Aorta (tissue), 5 donors: ENCODE measurements around the gene SRPK2. TPM values are rescaled to one million over a fixed set of nuclear protein-coding genes. Genes with fewer than 3 reads are reported as not detected.
"Not testable (repeated sequence)": the region's sequence is repeated elsewhere in the genome, so short reads cannot be mapped to it uniquely, and the experiment has no call there.

Experiments used
- ATAC-seq: fragments of 200-7000 bp; cut with Tn5 transposase; one replicate; pipeline ENCODE4 v1.9.1; 2022; ENCODE audit warnings: moderate library complexity; ENCODE audit not compliant: low FRiP score
- DNase-seq, 2 donors: peaks; one replicate each; pipeline ENCODE4 v3.0.0-alpha.2; 2020
- H3K27ac ChIP-seq, 2 donors: one replicate each; pipeline ENCODE4 v1.5.1; 2013; ENCODE audit warnings: low read length in 2 of 2, mild to moderate bottlenecking in 2 of 2, moderate library complexity in 2 of 2, control low read depth in 1 of 2, inconsistent platforms in 1 of 2, low read depth in 1 of 2
- H3K27me3 ChIP-seq, 2 donors: one replicate each; pipeline ENCODE4 v1.6.1; 2013; ENCODE audit warnings: control low read depth in 1 of 2, low read length in 1 of 2, mild to moderate bottlenecking in 1 of 2, moderate library complexity in 1 of 2; ENCODE audit not compliant: insufficient read depth in 2 of 2, control insufficient read depth in 1 of 2
- H3K36me3 ChIP-seq, 2 donors: one replicate each; pipeline ENCODE4 v1.6.1; 2013; ENCODE audit warnings: control low read depth in 1 of 2, low read length in 1 of 2, mild to moderate bottlenecking in 1 of 2; ENCODE audit not compliant: insufficient read depth in 2 of 2, control insufficient read depth in 1 of 2
- H3K4me1 ChIP-seq, 2 donors: one replicate each; pipeline ENCODE4 v1.6.1; 2013; ENCODE audit warnings: low read length in 2 of 2, control low read depth in 1 of 2, mild to moderate bottlenecking in 1 of 2, moderate library complexity in 1 of 2; ENCODE audit not compliant: insufficient read depth in 2 of 2, control insufficient read depth in 1 of 2
- H3K4me3 ChIP-seq, 2 donors: one replicate each; pipeline ENCODE4 v1.5.1; 2013; ENCODE audit warnings: low read length in 2 of 2, control low read depth in 1 of 2, mild to moderate bottlenecking in 1 of 2
- H3K9me3 ChIP-seq: one replicate; pipeline ENCODE4 v1.6.1; 2013; ENCODE audit warnings: mild to moderate bottlenecking, low read length; ENCODE audit not compliant: control insufficient read depth
- WGBS, 2 donors: extraction: QIAGEN DNeasy Blood & Tissue Kit; methylation state at CpG; one replicate each; pipeline ENCODE4 v1.1.7; 2013; 5-methylcytosine and 5-hydroxymethylcytosine counted together
- intact Hi-C, 2 donors: fragments of 100-400 bp; cut with DNase I; formaldehyde crosslinking; loops; one replicate each; pipeline versions ENCODE4 v1.14.2 to v1.15.0; 2022
- polyA plus RNA-seq, 2 donors: library from polyadenylated mRNA; stranded (reverse); fragments of 200-250 nt; gene quantifications; one replicate each; pipeline ENCODE4 v1.2.3, GENCODE V29; 2013
- total RNA-seq, 2 donors: library from RNA; stranded (reverse); fragmentation: NEBNext Ultra II Directional; extraction: Animal tissue kit (Norgen Biotek cat#: 25700); gene quantifications; one replicate each; pipeline ENCODE4 v1.2.1, GENCODE V29; 2021
- donor health status: healthy with polysubstance abuse.
- donor health status: Bipolar disorder and iron deficiency.
- donor health status: DM: no; HTN: no; CAD: no.
- donor health status: DM: no; HTN: no; CAD: no.
- donor health status: DM: yes; HTN: yes; CAD: no.

Gene SRPK2
- total and polyA plus RNA-seq, 4 donors: 11.5 to 49.7 (median 28.7) TPM

DNA sequence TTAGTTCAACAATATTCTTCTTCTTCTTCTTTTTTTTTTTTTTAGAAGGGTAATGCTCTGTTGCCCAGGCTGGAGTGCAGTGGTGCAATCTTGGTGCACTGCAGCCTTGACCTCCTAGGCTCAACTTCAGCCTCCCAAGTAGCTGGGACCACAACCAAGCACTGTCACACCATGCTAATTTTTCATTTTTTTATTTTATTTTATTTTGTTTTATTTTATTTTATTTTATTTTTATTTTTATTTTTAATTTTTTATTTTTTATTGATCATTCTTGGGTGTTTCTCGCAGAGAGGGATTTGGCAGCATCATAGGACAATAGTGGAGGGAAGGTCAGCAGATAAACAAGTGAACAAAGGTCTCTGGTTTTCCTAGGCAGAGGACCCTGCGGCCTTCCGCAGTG lies 21.1 kb upstream of the SRPK2 start:
- intact Hi-C loops, H3K27me3 ChIP-seq, H3K36me3 ChIP-seq, H3K4me1 ChIP-seq, H3K9me3 ChIP-seq, ATAC-seq, H3K4me3 ChIP-seq, H3K27ac ChIP-seq, DNase-seq: not testable (repeated sequence)
- 85 to 90% methylated on average over 1 to 2 of the region's 3 CpGs for WGBS, 2 donors

DNA sequence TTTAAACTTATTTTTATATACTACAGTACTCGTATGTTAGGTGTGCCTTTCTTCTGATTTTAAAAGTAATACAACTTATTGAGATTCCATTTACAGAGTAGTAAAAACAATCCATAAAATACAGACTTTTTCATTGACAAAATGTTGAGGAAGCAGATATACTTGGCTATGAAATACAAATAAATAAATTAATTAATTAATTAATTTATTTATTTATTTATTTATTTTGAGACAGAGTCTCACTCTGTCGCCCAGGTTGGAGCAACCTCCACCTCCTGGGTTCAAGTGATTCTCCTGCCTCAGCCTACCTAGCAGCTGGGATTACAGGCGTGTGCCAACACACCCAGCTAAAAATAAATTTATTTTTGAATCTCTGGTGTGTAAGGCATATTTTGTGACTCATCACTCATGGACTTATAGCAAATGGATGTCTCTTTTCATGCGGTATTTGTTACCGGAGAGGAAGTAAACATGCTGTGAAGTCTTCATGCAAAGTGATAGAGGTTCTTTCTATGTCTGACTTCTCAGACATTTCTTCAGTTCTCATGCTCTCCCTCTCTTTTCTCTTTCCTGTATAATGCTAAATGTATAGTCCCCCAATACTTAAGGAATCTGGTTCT lies 20.2 kb upstream of the SRPK2 start:
- H3K36me3 ChIP-seq: no peaks in the 10 kb centered on the region
- intact Hi-C loops: no loop called here
- H3K4me3 ChIP-seq: no peak overlapping the region
- no peak overlapping the region for H3K27ac ChIP-seq
- H3K27me3 ChIP-seq: no peaks in the 10 kb centered on the region
- no peaks in the 10 kb centered on the region for H3K4me1 ChIP-seq
- H3K9me3 ChIP-seq: no peaks in the 10 kb centered on the region
- ATAC-seq (no peak), DNase-seq (no peak)
- 89 to 90% methylated on average over 5 of the region's 5 CpGs for WGBS, 2 donors

- DNase-seq (no peak), ATAC-seq (no peak)
- 91 to 97% methylated on average over 6 of the region's 6 CpGs for WGBS, 2 donors
- no peaks in the 10 kb centered on the region for H3K27me3 ChIP-seq
- H3K27ac ChIP-seq: no peak overlapping the region
- intact Hi-C loops: no loop called here
- H3K4me1 ChIP-seq: no peaks in the 10 kb centered on the region
- no peaks in the 10 kb centered on the region for H3K9me3 ChIP-seq
- no peaks in the 10 kb centered on the region for H3K36me3 ChIP-seq
- H3K4me3 ChIP-seq: no peak overlapping the region
These were observed 14.4 kb upstream of the SRPK2 start for GRCh38 chr7:105403128-105403527.

DNA sequence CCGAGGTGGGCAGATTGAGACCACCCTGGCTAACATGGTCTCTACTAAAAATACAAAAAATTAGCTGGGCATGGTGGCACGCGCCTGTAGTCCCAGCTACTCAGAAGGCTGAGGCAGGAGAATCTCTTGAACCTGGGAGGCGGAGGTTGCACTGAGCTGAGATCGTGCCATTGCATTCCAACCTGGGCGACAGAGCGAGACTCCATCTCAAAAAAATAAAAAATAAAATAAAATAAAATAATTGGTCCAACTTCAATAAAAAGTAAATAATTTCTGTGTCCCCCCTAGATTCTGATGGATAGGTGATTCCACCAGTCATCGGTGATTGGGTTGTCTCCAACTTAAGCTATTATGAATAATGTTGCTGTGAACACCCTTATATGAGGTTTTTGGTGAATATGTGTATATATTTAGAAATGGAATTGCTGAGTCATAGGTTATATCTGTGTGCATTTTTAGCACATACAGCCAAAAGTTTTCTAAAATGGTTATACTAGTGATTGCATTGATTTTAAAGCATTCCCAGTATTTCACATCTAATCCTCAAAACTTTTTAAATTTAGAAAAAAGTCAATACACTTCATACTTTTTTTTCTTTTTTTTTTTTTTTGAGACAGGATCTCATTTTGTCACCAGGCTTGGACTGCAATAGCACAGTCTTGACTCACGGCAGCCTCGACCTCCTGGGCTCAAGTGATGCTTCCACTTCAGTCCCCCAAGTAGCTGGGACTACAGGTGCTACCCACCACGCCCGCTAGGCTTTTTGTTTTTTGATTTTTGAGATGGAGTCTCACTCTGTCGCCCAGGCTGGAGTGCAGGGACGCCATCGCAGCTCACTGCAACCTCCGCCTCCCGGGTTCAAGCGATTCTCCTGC lies 13.7 kb upstream of the SRPK2 start:
- intact Hi-C loops: no loop called here
- WGBS, 2 donors: 93 to 96% methylated on average over 18 of the region's 18 CpGs

GRCh38 chr7:105399043-105399725 lies 10.5 kb upstream of the SRPK2 start:
- DNase-seq (no peak), ATAC-seq (no peak)
- Histone ChIP-seq H3K36me3 (no peaks in the 10 kb centered on the region), H3K4me1 (no peaks in the 10 kb centered on the region), H3K27me3 (no peaks in the 10 kb centered on the region), H3K9me3 (no peaks in the 10 kb centered on the region), H3K4me3 (no peak overlapping the region), H3K27ac (no peak overlapping the region)
- intact Hi-C loops: no loop called here
- 79 to 82% methylated on average over 3 of the region's 3 CpGs for WGBS, 2 donors

More for the DNA sequence above, 13.7 kb upstream of the SRPK2 start:
- Histone ChIP-seq H3K4me1 (no peaks in the 10 kb centered on the region), H3K4me3 (no peak overlapping the region), H3K27ac (no peak overlapping the region), H3K9me3 (no peaks in the 10 kb centered on the region), H3K27me3 (no peaks in the 10 kb centered on the region), H3K36me3 (no peaks in the 10 kb centered on the region)
- ATAC-seq (no peak), DNase-seq (no peak)

DNA sequence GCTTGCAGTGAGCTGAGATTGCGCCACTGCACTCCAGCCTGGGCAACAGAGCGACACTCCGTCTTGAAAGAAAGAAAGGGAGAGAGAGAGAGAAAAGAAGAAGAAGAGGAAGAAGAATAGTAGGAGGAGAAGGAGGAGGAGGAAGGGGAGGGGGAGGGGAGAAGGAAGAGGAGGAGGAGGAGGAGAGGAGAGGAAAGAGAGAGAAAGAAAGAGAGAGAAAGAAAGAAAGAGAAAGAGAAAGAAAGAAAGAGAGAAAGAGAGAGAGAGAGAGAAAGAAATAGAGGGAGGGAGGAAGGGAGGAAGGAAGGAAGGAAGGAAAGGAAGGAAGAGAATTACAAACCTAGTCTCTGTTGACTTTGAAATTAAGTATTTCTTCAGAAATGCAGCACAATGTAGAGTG lies 7.8 kb upstream of the SRPK2 start:
- Histone ChIP-seq H3K27me3 (no peaks in the 10 kb centered on the region), H3K36me3 (no peaks in the 10 kb centered on the region), H3K4me1 (no peaks in the 10 kb centered on the region), H3K4me3 (no peak overlapping the region), H3K9me3 (no peaks in the 10 kb centered on the region), H3K27ac (no peak overlapping the region)
- intact Hi-C loops: no loop called here
- WGBS, 2 donors: 91 to 97% methylated on average over 3 of the region's 3 CpGs
- DNase-seq: no peak
- no peak for ATAC-seq

DNA sequence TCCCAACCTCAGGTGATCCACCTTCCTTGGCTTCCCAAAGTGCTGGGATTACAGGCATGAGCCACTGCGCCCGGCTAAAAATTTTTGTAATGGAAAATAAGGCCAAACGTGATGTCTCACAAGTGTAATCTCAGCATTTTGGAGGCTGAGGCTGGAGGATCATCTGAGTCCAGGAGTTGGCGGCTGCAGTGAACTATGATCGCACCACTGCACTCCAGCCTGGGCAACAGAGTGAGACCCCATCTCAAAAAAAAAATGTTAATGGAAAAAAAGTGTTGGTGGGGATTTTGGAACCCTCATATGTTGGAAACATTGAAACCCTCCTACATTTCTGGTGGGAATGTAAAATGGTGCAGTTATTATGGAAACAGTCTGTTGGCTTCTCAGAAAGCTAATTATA lies 2.7 kb upstream of the SRPK2 start:
- H3K9me3 ChIP-seq: no peaks in the 10 kb centered on the region
- H3K36me3 ChIP-seq: no peaks in the 10 kb centered on the region
- DNase-seq: no peak
- no peaks in the 10 kb centered on the region for H3K27me3 ChIP-seq
- 92 to 96% methylated on average over 5 of the region's 5 CpGs for WGBS, 2 donors
- no peak overlapping the region for H3K4me3 ChIP-seq
- no peak for ATAC-seq
- intact Hi-C loops: no loop called here
- H3K4me1 ChIP-seq: no peaks in the 10 kb centered on the region
- no peak overlapping the region for H3K27ac ChIP-seq

DNA sequence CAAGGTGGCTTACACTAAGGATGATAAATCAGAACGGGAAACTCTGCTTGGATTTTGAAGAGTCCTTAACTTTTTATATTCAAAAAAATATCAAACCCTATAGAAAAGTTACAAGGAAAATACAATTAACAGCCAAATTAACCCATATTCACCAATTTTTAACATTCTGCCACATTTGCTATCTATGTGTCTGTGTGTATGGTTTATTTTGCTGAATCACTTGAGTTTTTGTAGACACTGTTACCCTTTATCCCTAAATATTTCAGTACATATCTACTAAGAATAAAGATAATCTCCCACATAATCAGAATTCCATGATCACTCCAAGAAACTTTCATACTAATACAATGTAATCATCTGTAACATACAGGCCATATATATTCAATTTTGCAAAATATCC lies 1.2 kb upstream of the SRPK2 start:
- intact Hi-C loops: no loop called here
- H3K36me3 ChIP-seq: no peaks in the 10 kb centered on the region
- no peak overlapping the region for H3K27ac ChIP-seq
- H3K4me1 ChIP-seq: no peaks in the 10 kb centered on the region
- H3K9me3 ChIP-seq: no peaks in the 10 kb centered on the region
- H3K27me3 ChIP-seq: no peaks in the 10 kb centered on the region
- no peak for DNase-seq
- H3K4me3 ChIP-seq: no peak overlapping the region
- WGBS, 2 donors: 80 to 87% methylated on average over 1 of the region's 1 CpG
- no peak for ATAC-seq
